HG03135 (cell line): ENCODE measurements around the gene SURF2.
"Not testable (repeated sequence)": the region's sequence is repeated elsewhere in the genome, so short reads cannot be mapped to it uniquely, and the experiment has no call there.

Experiments used
- ATAC-seq: cut with Tn5 transposase; IDR thresholded peaks from one replicate; pipeline ENCODE4 v1.9.1; 2021; ENCODE audit warnings: mild to moderate bottlenecking, moderate library complexity; ENCODE audit not compliant: unreplicated experiment

The SURF2 gene

DNA sequence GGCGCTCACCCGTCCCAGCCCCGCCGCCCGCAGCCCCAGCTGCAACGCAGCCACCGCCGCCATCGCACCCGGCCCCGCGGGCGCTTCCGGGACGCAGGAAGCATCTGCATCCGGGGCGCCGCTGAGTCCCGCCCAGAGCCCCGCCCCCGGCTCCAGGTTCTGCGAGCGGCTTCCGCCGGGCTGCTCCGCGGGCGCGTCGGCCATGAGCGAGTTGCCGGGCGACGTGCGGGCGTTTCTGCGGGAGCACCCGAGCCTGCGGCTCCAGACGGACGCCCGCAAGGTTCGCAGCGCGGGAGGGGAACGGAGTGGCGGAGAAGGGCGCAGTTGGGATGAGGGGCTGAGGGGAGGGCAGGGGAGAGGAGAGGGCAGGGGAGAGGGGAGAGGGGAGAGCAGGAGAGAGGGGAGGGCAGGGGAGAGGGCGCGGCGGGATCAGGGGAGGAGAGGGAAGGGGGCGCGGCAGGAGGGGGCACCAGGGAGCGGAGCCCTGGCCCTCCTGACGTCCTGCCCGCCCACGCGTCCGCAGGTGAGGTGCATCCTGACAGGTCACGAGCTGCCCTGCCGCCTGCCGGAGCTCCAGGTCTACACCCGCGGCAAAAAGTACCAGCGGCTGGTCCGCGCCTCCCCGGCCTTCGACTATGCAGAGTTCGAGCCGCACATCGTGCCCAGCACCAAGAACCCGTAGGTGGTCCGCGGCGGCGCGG, at the start of gene SURF2, which contains the start of gene SURF1:
Gene SURF2 (plus strand): TSS at position 160 of the 701 bp plus-strand sequence. CDS start 43 bp downstream, at position 203.
Gene SURF1 (minus strand): TSS at position 97 of the 701 bp plus-strand sequence. CDS start 34 bp downstream, at position 63.
- ATAC-seq: peak; percentile 72

DNA sequence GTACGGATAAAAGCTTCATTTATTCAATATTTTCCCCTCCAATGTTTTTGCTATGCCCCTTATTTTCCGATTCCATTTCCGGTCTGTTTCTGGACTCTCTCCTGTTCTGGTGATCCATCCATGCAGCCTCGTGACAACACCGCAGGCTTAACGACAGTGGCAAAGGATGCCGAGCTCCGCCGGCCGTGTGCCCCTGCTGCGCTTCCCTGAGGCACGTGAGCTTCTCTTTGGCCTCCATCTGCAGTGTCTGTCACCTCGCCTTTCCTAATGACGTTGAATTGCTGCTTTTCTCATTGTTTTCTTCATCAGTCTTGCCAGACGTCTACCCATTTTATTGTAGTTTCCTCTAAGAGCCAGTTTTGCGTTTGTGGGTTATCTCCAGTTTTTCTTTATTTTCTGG, 49.0 kb upstream of the SURF2 start:
- ATAC-seq: no peak

GRCh38 chr9:133309608-133310007, 46.7 kb upstream of the SURF2 start:
- no peak for ATAC-seq

DNA sequence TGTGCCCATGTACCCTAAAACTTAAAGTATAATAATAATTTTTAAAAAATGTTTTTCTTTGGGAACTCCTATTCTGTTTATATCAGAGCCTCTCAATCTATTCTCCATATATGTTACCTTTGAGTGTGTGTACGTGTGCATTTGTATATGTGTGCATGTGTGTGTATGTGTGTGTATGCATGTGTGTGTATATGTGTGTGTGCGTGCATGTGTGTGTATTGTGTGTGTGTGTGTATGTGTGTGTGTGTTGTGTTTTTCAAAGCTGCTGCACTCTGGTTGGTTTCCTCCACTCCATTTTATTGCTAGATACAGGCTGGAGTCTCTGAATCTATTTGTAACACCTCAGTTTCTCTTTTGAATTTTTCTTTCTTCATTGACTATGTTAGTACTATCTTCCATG, 40.4 kb upstream of the SURF2 start:
- no peak for ATAC-seq

- not testable (repeated sequence) for ATAC-seq
Observed at GRCh38 chr9:133317551-133317950, 38.8 kb upstream of the SURF2 start.

GRCh38 chr9:133320421-133320881, 35.9 kb upstream of the SURF2 start:
- ATAC-seq: no peak

GRCh38 chr9:133321411-133321935, 34.9 kb upstream of the SURF2 start:
- ATAC-seq: no peak

GRCh38 chr9:133322701-133323100, 33.6 kb upstream of the SURF2 start:
- no peak for ATAC-seq

GRCh38 chr9:133323211-133323610, 33.1 kb upstream of the SURF2 start:
- no peak for ATAC-seq

- no peak for ATAC-seq
Observed at GRCh38 chr9:133323991-133324703, 32.2 kb upstream of the SURF2 start.

GRCh38 chr9:133327021-133327420, 29.3 kb upstream of the SURF2 start:
- ATAC-seq: not testable (repeated sequence)

DNA sequence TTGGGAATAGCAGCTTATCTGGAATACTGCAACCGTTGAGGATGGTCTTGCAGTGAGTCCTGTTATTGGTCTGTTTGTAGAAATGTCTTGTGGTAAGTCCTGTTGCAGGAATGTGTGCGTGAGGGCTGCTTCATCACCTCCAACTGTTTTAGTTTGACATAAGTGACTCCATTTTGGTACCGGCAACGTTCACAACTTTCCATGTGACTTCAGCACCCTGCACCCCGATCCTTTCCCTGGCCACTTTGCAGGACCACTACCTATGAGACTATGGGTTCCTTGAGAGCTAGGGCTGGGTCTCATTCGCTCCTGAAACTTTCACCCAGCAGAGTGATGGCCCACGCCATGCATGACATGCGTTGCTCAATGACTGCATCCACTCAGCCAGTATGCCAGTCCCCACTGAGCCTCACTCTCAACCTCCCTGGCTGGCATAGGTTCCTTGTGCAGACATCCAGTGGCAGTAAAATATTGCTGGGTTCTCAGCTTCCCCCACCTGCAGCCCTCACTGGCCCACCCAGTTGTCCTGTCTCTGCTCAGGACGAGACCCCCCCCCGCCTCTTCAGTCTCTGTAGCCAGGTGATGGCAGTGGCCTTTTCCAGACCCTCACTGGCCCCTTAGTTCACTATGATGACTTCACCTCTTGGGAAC, 28.4 kb upstream of the SURF2 start:
- ATAC-seq: no peak

DNA sequence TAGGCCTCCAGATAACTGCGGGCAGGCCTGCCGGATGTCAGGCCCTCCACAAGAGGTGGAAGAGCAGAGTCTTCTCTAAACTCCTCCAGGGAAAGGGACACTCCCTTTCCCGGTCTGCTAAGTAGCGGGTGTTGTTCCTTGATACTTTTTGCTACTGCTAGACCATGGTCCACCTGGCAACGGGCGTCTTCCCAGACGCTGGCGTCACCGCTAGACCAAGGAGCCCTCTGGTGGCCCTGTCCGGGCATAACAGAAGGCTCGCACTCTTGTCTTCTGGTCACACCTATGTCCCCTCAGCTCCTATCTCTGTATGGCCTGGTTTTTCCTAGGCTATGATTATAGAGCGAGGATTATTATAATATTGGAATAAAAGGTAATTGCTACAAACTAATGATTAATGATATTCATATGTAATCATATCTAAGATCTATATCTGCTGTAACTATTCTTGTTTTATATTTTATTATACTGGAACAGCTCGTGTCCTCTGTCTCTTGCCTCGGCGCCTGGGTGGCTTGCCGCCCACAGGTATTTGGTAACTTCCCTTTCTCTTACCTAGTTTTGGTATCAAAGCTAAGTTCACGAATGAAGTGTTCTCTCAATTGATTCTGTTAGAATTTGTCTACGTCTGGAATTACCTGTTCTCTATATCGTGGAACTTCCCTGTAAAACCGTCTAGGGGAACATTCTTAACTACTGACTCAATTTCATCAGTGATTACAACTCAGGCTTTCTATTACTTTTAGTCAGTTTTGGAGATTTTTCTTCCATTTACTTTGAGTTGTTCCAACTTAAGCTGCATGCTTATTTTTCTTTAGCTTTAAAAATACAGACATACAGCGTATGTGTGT, 26.8 kb upstream of the SURF2 start:
- not testable (repeated sequence) for ATAC-seq

- ATAC-seq: no peak
Observed at GRCh38 chr9:133331221-133331620, 25.1 kb upstream of the SURF2 start.

DNA sequence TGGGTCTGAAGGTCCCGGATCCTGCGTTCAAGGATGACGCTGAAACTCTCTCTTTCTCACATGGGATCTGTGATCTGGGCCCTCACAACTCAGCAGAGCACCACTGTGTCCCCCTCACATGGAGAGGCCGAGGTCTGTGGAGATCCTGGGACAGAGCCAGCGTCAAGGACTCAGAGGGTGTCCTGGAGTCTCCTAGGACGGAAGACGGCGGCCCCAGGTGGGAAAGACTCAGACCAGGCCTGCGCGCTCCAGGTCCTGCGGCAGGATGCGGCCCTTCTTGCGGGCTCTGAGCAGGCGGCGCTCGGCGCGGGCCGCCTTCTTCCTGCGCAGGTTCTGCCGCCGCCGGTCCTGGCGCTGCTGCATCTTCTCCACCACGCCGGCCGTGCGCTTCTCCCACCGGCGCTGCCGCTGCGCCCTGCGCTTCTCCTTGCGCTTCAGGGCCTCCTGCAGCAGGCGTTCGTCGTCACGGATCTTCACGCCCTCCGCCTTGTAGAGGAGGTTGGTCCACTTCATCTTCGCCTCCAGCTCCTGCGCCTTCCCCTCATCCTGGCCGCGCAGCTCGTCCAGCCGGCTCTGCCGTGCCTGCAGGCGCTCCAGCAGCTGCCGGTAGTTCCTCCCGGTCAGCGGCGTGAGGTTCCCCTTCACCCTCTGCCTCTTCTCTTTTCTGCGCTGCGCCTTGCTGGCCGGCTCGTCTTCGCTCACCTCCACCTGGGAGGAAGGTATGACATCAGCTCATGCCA, 24.5 kb upstream of the SURF2 start:
- ATAC-seq: no peak

DNA sequence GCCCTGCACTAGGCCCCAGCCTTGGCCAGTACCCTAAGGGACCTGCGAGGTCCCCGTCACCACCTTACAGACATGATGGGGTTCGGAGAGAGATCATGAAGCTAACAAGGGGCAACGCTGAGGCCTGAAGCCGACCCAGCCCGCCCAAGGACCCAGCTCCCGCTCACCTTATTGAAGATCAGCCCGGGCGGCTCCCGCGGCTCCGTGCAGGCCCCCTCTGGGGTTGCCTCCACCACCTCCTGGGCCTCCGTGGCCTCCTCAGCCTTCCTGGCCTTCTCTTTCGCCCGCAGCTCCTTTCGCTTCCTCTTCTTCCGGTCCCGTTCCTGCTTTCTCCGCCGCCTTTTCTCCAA, 24.0 kb upstream of the SURF2 start:
- no peak for ATAC-seq

- ATAC-seq: no peak
Observed at GRCh38 chr9:133333011-133333410, 23.3 kb upstream of the SURF2 start.

GRCh38 chr9:133333566-133333965, 22.8 kb upstream of the SURF2 start:
- ATAC-seq: no peak

DNA sequence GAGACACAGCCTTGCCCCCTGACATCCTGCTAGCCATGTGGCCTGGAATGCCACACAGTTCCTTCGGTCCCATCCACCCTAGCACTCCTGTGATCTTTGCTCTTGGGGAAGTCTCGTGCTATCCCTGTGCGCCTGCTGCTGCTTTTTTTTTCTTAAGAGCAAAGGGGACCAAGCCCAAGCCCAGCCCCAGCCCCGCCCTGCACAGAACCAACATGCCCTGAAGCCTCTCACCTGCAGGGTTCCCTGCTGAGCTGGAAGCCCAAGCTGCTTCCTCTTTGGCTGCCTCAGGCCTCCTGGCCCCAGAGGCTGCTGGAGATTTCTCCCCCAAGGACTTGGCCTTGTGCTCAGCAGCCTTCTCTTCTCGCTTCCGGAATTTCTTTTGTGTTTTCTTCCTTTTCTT, 22.2 kb upstream of the SURF2 start:
- ATAC-seq: no peak

GRCh38 chr9:133334888-133335287, 21.5 kb upstream of the SURF2 start:
- ATAC-seq: not testable (repeated sequence)
